ENCODE results near the gene COX4I2. TPM values are rescaled to one million over a fixed set of nuclear protein-coding genes. Genes with fewer than 3 reads are reported as not detected.
"Not testable (repeated sequence)": the region's sequence is repeated elsewhere in the genome, so short reads cannot be mapped to it uniquely, and the experiment has no call there.

COX4I2 gene
- total and polyA plus RNA-seq, 2 donors (not counting 1 experiment from before 2014, with no cell fraction given): not detected

- intact Hi-C loops (cut with micrococcal nuclease): no loop called here
- H3K27ac ChIP-seq (ENCODE audit: low read length in 2 of 2): no peak overlapping the region
- ChIA-PET POLR2A (no interaction called here), CTCF (interaction anchor here (0.6 to 1.3 kb wide), 3 partner anchors 26 to 38 kb away, joined by 3 to 6 read pairs (median 5); no protein-coding TSS in a partner anchor)
- ATAC-seq (ENCODE audit: low read depth) (no peak), DNase-seq (no peak)
- no peak overlapping the region for H3K4me3 ChIP-seq (ENCODE audit: control extremely low read depth in 1 of 5, extremely low read depth in 1 of 5, insufficient read depth in 1 of 5, low read depth in 2 of 5, low read length in 4 of 5)
- H3K4me2 ChIP-seq (replicated peaks; ENCODE audit: low read depth, low read length, poor library complexity, severe bottlenecking): no peak overlapping the region
- Mint-ChIP-seq H3K4me3 (no peak overlapping the region), H3K4me1 (no peaks in the 10 kb centered on the region), H3K27ac (no peak overlapping the region), H3K9me3 (ENCODE audit: insufficient read depth) (no peaks in the 10 kb centered on the region), H3K27me3 (peaks cover 3% of the 10 kb centered on the region)
- H3K9ac ChIP-seq (ENCODE audit: low read length): no peak overlapping the region
- H4K20me1 ChIP-seq (ENCODE audit: control insufficient read depth, insufficient read depth, low read length, poor library complexity, severe bottlenecking): no peaks in the 10 kb centered on the region
- no peaks in the 10 kb centered on the region for H3K27me3 ChIP-seq (replicated peaks in 1 of 4; ENCODE audit: control extremely low read depth in 1 of 4, control insufficient read depth in 3 of 4, insufficient read depth in 4 of 4, low read length in 3 of 4)
- TF ChIP-seq EZH2 (IDR thresholded peaks at IDR 0.05; ENCODE audit: borderline replicate concordance, insufficient read depth, low read depth, low read length, poor library complexity, severe bottlenecking) (no peak), CTCF (IDR thresholded peaks at IDR 0.05) (no peak)
- 87% methylated on average over 15 of the region's 15 CpGs for WGBS (ENCODE audit: insufficient coverage)
- H2AFZ ChIP-seq (ENCODE audit: insufficient read depth, low read depth, low read length, poor library complexity, severe bottlenecking): no peak overlapping the region
- peaks cover 0 to 3% (median 0%) of the 10 kb centered on the region in 3 donors for H3K9me3 ChIP-seq (ENCODE audit: control extremely low read depth in 1 of 3, control insufficient read depth in 2 of 3, insufficient read depth in 1 of 3, low read length in 2 of 3)
- H3K79me2 ChIP-seq (ENCODE audit: control insufficient read depth, insufficient read depth, low read length): no peaks in the 10 kb centered on the region
- H3K4me1 ChIP-seq (ENCODE audit: control insufficient read depth in 2 of 2, insufficient read depth in 2 of 2, low read length in 2 of 2): no peaks in the 10 kb centered on the region
- no peaks in the 10 kb centered on the region for H3K36me3 ChIP-seq (replicated peaks in 1 of 2; ENCODE audit: control extremely low read depth in 1 of 2, control insufficient read depth in 1 of 2, extremely low read depth in 1 of 2, insufficient read depth in 2 of 2, low read length in 1 of 2)
Measured at GRCh38 chr20:31595654-31596411, 41.9 kb upstream of the COX4I2 start.

GRCh38 chr20:31596412-31596715, 41.3 kb upstream of the COX4I2 start:
- ATAC-seq (ENCODE audit: low read depth); H3K27me3 ChIP-seq (replicated peaks in 1 of 4; ENCODE audit: control extremely low read depth in 1 of 4, control insufficient read depth in 3 of 4, insufficient read depth in 4 of 4, low read length in 3 of 4); H3K4me1 Mint-ChIP-seq; H3K79me2 ChIP-seq (ENCODE audit: control insufficient read depth, insufficient read depth, low read length); H3K4me1 ChIP-seq (ENCODE audit: control insufficient read depth in 2 of 2, insufficient read depth in 2 of 2, low read length in 2 of 2); H3K36me3 ChIP-seq (replicated peaks in 1 of 2; ENCODE audit: control extremely low read depth in 1 of 2, control insufficient read depth in 1 of 2, extremely low read depth in 1 of 2, insufficient read depth in 2 of 2, low read length in 1 of 2); H4K20me1 ChIP-seq (ENCODE audit: control insufficient read depth, insufficient read depth, low read length, poor library complexity, severe bottlenecking); intact Hi-C loops (cut with micrococcal nuclease); DNase-seq; H3K9me3 Mint-ChIP-seq (ENCODE audit: insufficient read depth); H3K27ac Mint-ChIP-seq; H2AFZ ChIP-seq (ENCODE audit: insufficient read depth, low read depth, low read length, poor library complexity, severe bottlenecking); H3K4me2 ChIP-seq (replicated peaks; ENCODE audit: low read depth, low read length, poor library complexity, severe bottlenecking); H3K4me3 Mint-ChIP-seq; H3K9me3 ChIP-seq (ENCODE audit: control extremely low read depth in 1 of 3, control insufficient read depth in 2 of 3, insufficient read depth in 1 of 3, low read length in 2 of 3); H3K9ac ChIP-seq (ENCODE audit: low read length); H3K27ac ChIP-seq (ENCODE audit: low read length in 2 of 2); H3K4me3 ChIP-seq (ENCODE audit: control extremely low read depth in 1 of 5, extremely low read depth in 1 of 5, insufficient read depth in 1 of 5, low read depth in 2 of 5, low read length in 4 of 5); H3K27me3 Mint-ChIP-seq; POLR2A ChIA-PET: not testable (repeated sequence)
- 96% methylated on average over 3 of the region's 4 CpGs for WGBS (ENCODE audit: insufficient coverage)
- CTCF ChIA-PET: interaction anchor here (0.6 to 1.3 kb wide), 3 partner anchors 27 to 37 kb away, joined by 3 to 6 read pairs (median 5); no protein-coding TSS in a partner anchor
